Left lung (tissue), 10 donors: ENCODE data around the gene DUSP11. TPM values are rescaled to one million over a fixed set of nuclear protein-coding genes. Genes with fewer than 3 reads are reported as not detected.
"Not testable (repeated sequence)": the region's sequence is repeated elsewhere in the genome, so short reads cannot be mapped to it uniquely, and the experiment has no call there.

Experiments used
- ATAC-seq: fragments of 200-7000 bp; cut with Tn5 transposase; one replicate; pipeline ENCODE4 v1.9.1; 2020; ENCODE audit warnings: moderate library complexity
- DNase-seq, 4 donors: peaks; one replicate each; pipeline ENCODE4 v3.0.0-alpha.2; 2013 to 2020
- H3K27ac ChIP-seq, 2 donors: fragments of 200-600 bp; sonication (generic) in 1 of 2; one replicate each; pipeline versions ENCODE4 v1.5.0 to v1.8.0; 2020 to 2021
- H3K27me3 ChIP-seq, 2 donors: fragments of 200-600 bp; sonication (generic) in 1 of 2; one replicate each; pipeline versions ENCODE4 v1.5.0 to v1.8.0; 2020 to 2021
- H3K36me3 ChIP-seq, 2 donors: fragments of 200-600 bp; sonication (generic) in 1 of 2; one replicate each; pipeline versions ENCODE4 v1.5.0 to v1.8.0; 2020 to 2021
- H3K4me1 ChIP-seq, 2 donors: fragments of 200-600 bp; one replicate each; pipeline ENCODE4 v1.8.0; 2021
- H3K4me3 ChIP-seq, 2 donors: fragments of 200-600 bp; sonication (generic) in 1 of 2; one replicate each; pipeline versions ENCODE4 v1.5.0 to v1.8.0; 2020 to 2021; ENCODE audit warnings: mild to moderate bottlenecking in 1 of 2
- H3K9me3 ChIP-seq, 2 donors: fragments of 200-600 bp; sonication (generic) in 1 of 2; one replicate each; pipeline versions ENCODE4 v1.5.0 to v1.8.0; 2020 to 2021
- intact Hi-C, 2 donors: fragments of 100-400 bp; cut with DNase I; formaldehyde crosslinking; loops; one replicate each; pipeline versions ENCODE4 v1.11.2 to v1.14.2; 2022
- polyA plus RNA-seq, 6 donors: library from polyadenylated mRNA; unstranded; fragments of 120-200 nt; gene quantifications; one replicate each; pipeline ENCODE4 v1.2.1, GENCODE V29; 2013; ENCODE audit not compliant: insufficient read length in 6 of 6
- total RNA-seq, 2 donors: library from RNA; stranded (reverse); fragmentation: NEBNext Ultra II Directional; extraction: Animal tissue kit (Norgen Biotek cat#: 25700); gene quantifications; one replicate each; pipeline ENCODE4 v1.2.1, GENCODE V29; 2021
- TF ChIP-seq, protein P1 (sequence below), 2 donors: fragments of 200-600 bp; sonication (generic) in 1 of 2; IDR thresholded peaks; one replicate each; pipeline versions ENCODE4 v1.5.0 to v1.8.0; 2021; ENCODE audit warnings: antibody characterized with exemption in 2 of 2
- donor health status: DM: no; HTN: yes; CAD: no.
- donor health status: DM: no; HTN: no; CAD: no.

DUSP11 gene
- total and polyA plus RNA-seq, 8 donors = 16.6 to 39.1 (median 32.2) TPM

DNA sequence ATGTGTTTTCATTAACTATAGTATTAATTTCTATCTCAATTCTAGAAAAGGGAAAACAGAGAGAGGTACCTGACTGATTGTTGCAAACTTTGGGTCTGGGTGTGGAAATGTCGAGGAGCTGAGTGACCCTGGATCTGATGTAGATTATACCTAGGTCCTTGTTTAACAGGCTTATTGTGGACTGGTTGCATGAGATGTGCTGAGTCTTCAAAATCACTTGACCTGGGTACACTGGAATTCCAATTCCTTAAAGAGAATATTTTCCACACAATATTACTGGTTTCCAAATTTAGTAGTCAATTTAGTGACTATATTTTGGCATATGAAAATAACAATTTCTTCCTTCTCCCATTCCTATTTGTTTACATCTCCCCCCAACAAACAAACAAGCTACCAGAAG is 13.6 kb downstream of the DUSP11 start:
- peaks cover 11 to 100% of the 10 kb centered on the region in 2 donors for H3K36me3 ChIP-seq
- H3K9me3 ChIP-seq = no peaks in the 10 kb centered on the region
- H3K4me3 ChIP-seq = no peak overlapping the region
- H3K4me1 ChIP-seq = no peaks in the 10 kb centered on the region
- H3K27me3 ChIP-seq = no peaks in the 10 kb centered on the region
- no peak for ATAC-seq
- no peak for DNase-seq
- H3K27ac ChIP-seq = no peak overlapping the region
- intact Hi-C loops = no loop called here
- TF ChIP-seq, protein P1, sequence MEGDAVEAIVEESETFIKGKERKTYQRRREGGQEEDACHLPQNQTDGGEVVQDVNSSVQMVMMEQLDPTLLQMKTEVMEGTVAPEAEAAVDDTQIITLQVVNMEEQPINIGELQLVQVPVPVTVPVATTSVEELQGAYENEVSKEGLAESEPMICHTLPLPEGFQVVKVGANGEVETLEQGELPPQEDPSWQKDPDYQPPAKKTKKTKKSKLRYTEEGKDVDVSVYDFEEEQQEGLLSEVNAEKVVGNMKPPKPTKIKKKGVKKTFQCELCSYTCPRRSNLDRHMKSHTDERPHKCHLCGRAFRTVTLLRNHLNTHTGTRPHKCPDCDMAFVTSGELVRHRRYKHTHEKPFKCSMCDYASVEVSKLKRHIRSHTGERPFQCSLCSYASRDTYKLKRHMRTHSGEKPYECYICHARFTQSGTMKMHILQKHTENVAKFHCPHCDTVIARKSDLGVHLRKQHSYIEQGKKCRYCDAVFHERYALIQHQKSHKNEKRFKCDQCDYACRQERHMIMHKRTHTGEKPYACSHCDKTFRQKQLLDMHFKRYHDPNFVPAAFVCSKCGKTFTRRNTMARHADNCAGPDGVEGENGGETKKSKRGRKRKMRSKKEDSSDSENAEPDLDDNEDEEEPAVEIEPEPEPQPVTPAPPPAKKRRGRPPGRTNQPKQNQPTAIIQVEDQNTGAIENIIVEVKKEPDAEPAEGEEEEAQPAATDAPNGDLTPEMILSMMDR (IDR thresholded peaks at IDR 0.05) = no peak

DNA sequence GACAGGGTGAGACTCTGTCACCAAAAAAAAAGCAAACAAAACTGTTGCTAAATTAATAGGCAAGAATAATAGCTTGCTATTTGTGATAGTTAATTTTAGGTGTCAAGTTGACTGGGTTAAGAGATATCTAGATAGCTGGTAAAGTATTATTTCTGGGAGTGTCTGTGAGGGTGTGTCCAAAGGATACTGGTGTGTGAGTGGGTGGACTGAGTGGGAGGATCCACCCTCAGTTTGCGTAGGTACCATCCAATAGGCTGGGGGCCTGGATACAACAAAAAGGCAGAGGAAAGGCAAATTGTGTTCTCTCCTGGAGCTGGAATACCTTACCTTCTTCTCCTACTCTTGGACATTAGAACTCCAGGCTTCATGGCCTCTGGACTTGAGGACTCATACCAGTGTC is 15.0 kb downstream of the DUSP11 start:
- DNase-seq (no peak), ATAC-seq (no peak)
- no peaks in the 10 kb centered on the region for H3K27me3 ChIP-seq
- no peaks in the 10 kb centered on the region for H3K9me3 ChIP-seq
- H3K4me3 ChIP-seq = no peak overlapping the region
- no peaks in the 10 kb centered on the region for H3K4me1 ChIP-seq
- H3K27ac ChIP-seq = no peak overlapping the region
- TF ChIP-seq, protein P1 (IDR thresholded peaks at IDR 0.05) = no peak
- intact Hi-C loops = no loop called here
- peaks cover 11 to 100% of the 10 kb centered on the region in 2 donors for H3K36me3 ChIP-seq

DNA sequence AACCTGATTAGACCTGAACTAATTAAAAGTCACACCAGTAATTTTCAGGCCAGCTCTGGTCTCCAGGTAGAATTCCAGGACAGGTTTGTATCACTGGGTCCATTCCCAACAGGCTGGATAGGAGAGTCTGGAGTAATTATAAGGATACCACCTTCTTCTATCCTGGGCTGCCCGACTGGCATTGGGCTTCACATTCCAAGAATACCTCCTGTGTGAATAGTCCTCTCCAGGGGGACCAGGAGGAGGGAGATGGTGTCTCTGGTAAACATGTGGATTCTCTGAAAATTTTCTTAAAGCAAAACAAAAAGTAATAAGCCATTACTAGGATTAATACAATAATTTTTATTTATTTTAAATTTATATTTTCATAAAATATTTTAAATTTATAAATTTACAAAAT is 17.3 kb downstream of the DUSP11 start:
- intact Hi-C loops = no loop called here
- H3K4me1 ChIP-seq = peaks cover 0 to 5% of the 10 kb centered on the region in 2 donors
- DNase-seq (no peak), ATAC-seq (no peak)
- no peaks in the 10 kb centered on the region for H3K9me3 ChIP-seq
- peaks cover 11 to 96% of the 10 kb centered on the region in 2 donors for H3K36me3 ChIP-seq
- H3K27me3 ChIP-seq = no peaks in the 10 kb centered on the region
- no peak overlapping the region for H3K27ac ChIP-seq
- H3K4me3 ChIP-seq = no peak overlapping the region
- TF ChIP-seq, protein P1 (IDR thresholded peaks at IDR 0.05) = no peak

DNA sequence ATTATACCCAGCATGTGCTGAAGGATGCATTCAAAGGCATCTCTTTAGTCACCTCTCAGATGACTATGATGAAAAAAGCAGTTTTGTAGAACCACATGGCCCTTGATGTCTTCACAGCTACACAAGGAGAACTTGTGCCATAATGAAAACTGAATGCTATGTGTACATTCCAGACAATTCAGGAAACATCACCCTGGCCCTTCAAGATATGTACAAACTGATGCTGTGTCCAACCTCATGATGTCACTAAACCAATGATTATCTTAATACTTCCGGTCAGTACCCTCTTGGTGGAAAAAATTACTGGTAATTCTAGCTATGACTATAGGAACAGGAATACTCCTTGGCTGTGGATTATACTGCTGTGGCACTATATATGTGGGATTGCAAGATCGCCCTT is 20.0 kb downstream of the DUSP11 start:
- H3K36me3 ChIP-seq = peaks cover 6 to 90% of the 10 kb centered on the region in 2 donors
- no peaks in the 10 kb centered on the region for H3K27me3 ChIP-seq
- H3K4me1 ChIP-seq = peaks cover 0 to 5% of the 10 kb centered on the region in 2 donors
- H3K27ac ChIP-seq = no peak overlapping the region
- intact Hi-C loops = no loop called here
- ATAC-seq (no peak), DNase-seq (no peak)
- TF ChIP-seq, protein P1 (IDR thresholded peaks at IDR 0.05) = no peak
- H3K4me3 ChIP-seq = no peak overlapping the region
- H3K9me3 ChIP-seq = no peaks in the 10 kb centered on the region

DNA sequence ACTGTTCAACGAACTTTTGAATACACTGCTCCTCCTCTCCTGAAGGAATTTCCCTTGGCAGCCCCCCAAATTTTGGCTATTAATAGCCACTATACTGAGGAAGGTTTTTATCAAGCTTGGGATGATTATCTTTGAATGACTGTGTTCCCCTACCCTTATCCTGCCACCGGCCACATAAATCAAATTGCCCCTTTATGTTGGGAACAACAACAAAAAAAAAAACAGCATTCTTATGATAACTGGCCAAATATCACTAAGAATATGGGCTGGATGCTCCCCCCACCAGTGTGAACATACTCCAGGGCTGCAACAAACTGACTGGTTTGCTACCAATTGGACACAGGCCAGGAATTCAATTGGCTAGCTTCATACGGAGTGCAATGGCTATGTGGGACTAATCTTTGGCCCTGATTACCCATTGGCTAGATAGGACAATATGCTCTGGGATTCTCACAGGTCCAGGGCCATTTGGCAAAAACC is 20.6 kb downstream of the DUSP11 start:
- Histone ChIP-seq H3K9me3 (peaks cover 0 to 3% of the 10 kb centered on the region in 2 donors), H3K4me1 (peaks cover 0 to 5% of the 10 kb centered on the region in 2 donors), H3K4me3 (no peak overlapping the region), H3K27ac (no peak overlapping the region), H3K36me3 (peaks cover under 1 to 90% of the 10 kb centered on the region in 2 donors), H3K27me3 (no peaks in the 10 kb centered on the region)
- TF ChIP-seq, protein P1 (IDR thresholded peaks at IDR 0.05) = no peak
- intact Hi-C loops = no loop called here
- DNase-seq (peak in 2 of 4 donors; percentile 24 to 25), ATAC-seq (no peak)

DNA sequence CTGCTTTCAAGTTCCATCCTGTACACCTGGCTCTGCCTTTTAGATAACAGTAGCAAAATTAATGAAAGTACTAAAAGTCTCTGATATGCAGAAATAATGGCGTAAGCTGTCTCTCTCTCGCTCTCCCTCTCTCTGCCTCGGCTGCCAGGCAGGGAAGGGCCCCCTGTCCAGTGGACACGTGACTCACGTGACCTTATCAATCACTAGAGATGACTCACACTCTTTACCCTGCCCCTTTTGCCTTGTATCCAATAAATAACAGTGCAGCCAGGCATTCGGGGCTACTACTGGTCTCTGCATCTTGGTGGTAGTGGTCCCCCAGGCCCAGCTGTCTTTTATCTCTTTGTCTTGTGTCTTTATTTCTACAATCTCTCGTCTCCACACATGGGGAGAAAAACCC is 25.6 kb downstream of the DUSP11 start:
- peaks cover 0 to 70% of the 10 kb centered on the region in 2 donors for H3K36me3 ChIP-seq
- H3K4me3 ChIP-seq, H3K9me3 ChIP-seq, H3K27ac ChIP-seq, DNase-seq, ATAC-seq, H3K27me3 ChIP-seq, H3K4me1 ChIP-seq, intact Hi-C loops: not testable (repeated sequence)
